PC-9 (cell line): ENCODE measurements around the gene RPL37.

Experiments
- CTCF ChIP-seq: fragments of 200-600 bp; sonication (generic); conservative IDR thresholded peaks from 2 replicates; pipeline ENCODE4 v1.6.1; 2017; ENCODE audit warnings: mixed run types, antibody characterized with exemption, mild to moderate bottlenecking, moderate library complexity
- EZH2 ChIP-seq: fragments of 200-600 bp; sonication (generic); IDR thresholded peaks from 2 replicates; pipeline ENCODE4 v1.8.0; 2017; ENCODE audit warnings: antibody characterized with exemption, low read depth

DNA sequence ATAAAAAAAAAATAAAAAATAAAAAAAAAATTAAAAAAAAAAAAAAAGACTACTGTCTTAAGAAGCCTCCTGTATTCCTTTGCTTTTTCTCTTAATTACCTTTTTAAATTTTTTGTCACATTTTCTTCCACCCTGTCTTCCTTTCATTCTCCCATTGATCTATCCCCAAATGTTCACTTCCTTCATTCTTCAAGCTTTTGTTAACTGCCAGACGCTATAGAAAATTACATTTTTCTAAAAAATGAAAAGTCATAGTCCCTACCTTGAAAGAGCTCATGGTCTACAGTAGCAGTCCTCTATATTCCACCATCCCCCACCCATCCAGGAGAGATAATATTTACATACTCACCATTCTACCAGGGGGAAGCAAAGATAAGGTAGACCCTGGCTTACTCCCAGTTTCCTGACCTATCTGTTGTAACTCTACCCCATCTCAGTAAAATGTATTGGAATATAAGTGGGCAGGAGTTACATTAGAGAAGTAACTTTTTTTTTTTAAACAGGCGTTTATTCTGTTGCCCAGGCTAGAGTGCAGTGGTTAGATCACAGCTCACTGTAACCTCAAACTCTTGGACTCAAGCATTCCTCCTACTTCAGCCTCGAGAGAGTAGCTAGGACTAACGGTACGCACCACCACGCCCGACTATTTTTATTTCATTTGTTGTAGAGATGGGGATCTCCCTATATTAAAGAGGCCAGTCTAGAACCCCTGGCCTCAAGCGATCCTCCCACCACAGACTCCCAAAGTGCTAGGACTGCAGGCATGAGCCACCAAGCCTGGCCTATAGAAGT, 33.1 kb downstream of the RPL37 start:
- TF ChIP-seq CTCF = no peak
- TF ChIP-seq EZH2 = no peak
